Caco-2 (cell line): Measurements from ENCODE around the gene BCAN. TPM values are rescaled to one million over a fixed set of nuclear protein-coding genes. Genes with fewer than 3 reads are reported as not detected.

Source experiments
- BruUV-seq: library from RNA; stranded (reverse); fragments of 400-500 nt; replicated peaks from 2 replicates; lab custom pipeline; 2021; lab: Mats Ljungman, UMichigan
- CTCF ChIA-PET: fragments of 300-600 bp; sonication (Branson Sonifier 250); formaldehyde crosslinking; loops from one replicate; lab custom pipeline; 2022; ENCODE audit warnings: antibody characterized with exemption; lab: Charles Lee
- POLR2A ChIA-PET: fragments of 300-600 bp; sonication (Branson Sonifier 250); formaldehyde crosslinking; loops from one replicate; lab custom pipeline; 2022; ENCODE audit warnings: antibody characterized with exemption; lab: Charles Lee
- DNase-seq, 2 experiments: peaks; one replicate each; pipeline versions ENCODE4 v3.0.0 to v3.0.0-alpha.2; 2020 to 2022
- H3K27me3 ChIP-seq: replicated peaks from 2 replicates; pipeline ENCODE4 v1.6.0; 2011; ENCODE audit warnings: low read length; ENCODE audit not compliant: control insufficient read depth, insufficient read depth
- H3K36me3 ChIP-seq: 2 replicates; pipeline ENCODE4 v1.5.1; 2011; ENCODE audit warnings: low read length; ENCODE audit not compliant: control insufficient read depth, insufficient read depth
- H3K4me1 ChIP-seq: fragments of 250-450 bp; sonication (Bioruptor Pico); 2 replicates; pipeline ENCODE4 v1.5.1; 2020; ENCODE audit warnings: mild to moderate bottlenecking
- H3K4me3 ChIP-seq: 2 replicates; pipeline ENCODE4 v1.5.1; 2011; ENCODE audit warnings: low read depth, mild to moderate bottlenecking, control low read depth, low read length
- H3K9me3 ChIP-seq: fragments of 250-450 bp; sonication (Bioruptor Pico); 2 replicates; pipeline ENCODE4 v1.5.1; 2020; ENCODE audit warnings: mild to moderate bottlenecking, moderate library complexity
- H3K27ac Mint-ChIP-seq: one replicate; pipeline ENCODE4 v1.8.0; 2022; ENCODE audit warnings: mixed read lengths; ENCODE audit not compliant: unreplicated experiment
- H3K27me3 Mint-ChIP-seq: one replicate; pipeline ENCODE4 v1.8.0; 2022; ENCODE audit warnings: mixed read lengths; ENCODE audit not compliant: insufficient read depth, unreplicated experiment
- H3K36me3 Mint-ChIP-seq: one replicate; pipeline ENCODE4 v1.8.0; 2022; ENCODE audit warnings: mild to moderate bottlenecking, mixed read lengths; ENCODE audit not compliant: insufficient read depth, unreplicated experiment
- H3K4me1 Mint-ChIP-seq: one replicate; pipeline ENCODE4 v1.8.0; 2022; ENCODE audit warnings: low read depth, mixed read lengths; ENCODE audit not compliant: unreplicated experiment
- H3K4me3 Mint-ChIP-seq: one replicate; pipeline ENCODE4 v1.8.0; 2022; ENCODE audit warnings: mild to moderate bottlenecking, moderate library complexity, mixed read lengths; ENCODE audit not compliant: unreplicated experiment
- H3K9me3 Mint-ChIP-seq: one replicate; pipeline ENCODE4 v1.8.0; 2022; ENCODE audit warnings: mixed read lengths; ENCODE audit not compliant: unreplicated experiment
- intact Hi-C: fragments of 100-400 bp; cut with micrococcal nuclease; formaldehyde crosslinking; loops from one replicate; pipeline ENCODE4 v1.10.0; 2022; ENCODE audit not compliant: unreplicated experiment
- total RNA-seq: library from RNA; stranded (reverse); gene quantifications from 2 replicates; pipeline ENCODE4 v1.2.3, GENCODE V29; 2022
- TF ChIP-seq, protein P1 (sequence below), 2 experiments: fragments of 200-600 bp in 1 of 2; IDR thresholded peaks; 1 replicate in 1 of 2; 2 replicates in 1 of 2; pipeline versions ENCODE4 v1.5.1 to v1.8.0; 2011 to 2022; ENCODE audit warnings: antibody characterized with exemption in 1 of 2, control low read depth in 1 of 2, inconsistent platforms in 1 of 2, low read depth in 1 of 2, low read length in 1 of 2, mild to moderate bottlenecking in 1 of 2, moderate library complexity in 1 of 2; ENCODE audit not compliant: insufficient read depth in 1 of 2, severe bottlenecking in 1 of 2, unreplicated experiment in 1 of 2

Gene BCAN
- total RNA-seq, 1 experiment from 2014 or later, result not detected

DNA sequence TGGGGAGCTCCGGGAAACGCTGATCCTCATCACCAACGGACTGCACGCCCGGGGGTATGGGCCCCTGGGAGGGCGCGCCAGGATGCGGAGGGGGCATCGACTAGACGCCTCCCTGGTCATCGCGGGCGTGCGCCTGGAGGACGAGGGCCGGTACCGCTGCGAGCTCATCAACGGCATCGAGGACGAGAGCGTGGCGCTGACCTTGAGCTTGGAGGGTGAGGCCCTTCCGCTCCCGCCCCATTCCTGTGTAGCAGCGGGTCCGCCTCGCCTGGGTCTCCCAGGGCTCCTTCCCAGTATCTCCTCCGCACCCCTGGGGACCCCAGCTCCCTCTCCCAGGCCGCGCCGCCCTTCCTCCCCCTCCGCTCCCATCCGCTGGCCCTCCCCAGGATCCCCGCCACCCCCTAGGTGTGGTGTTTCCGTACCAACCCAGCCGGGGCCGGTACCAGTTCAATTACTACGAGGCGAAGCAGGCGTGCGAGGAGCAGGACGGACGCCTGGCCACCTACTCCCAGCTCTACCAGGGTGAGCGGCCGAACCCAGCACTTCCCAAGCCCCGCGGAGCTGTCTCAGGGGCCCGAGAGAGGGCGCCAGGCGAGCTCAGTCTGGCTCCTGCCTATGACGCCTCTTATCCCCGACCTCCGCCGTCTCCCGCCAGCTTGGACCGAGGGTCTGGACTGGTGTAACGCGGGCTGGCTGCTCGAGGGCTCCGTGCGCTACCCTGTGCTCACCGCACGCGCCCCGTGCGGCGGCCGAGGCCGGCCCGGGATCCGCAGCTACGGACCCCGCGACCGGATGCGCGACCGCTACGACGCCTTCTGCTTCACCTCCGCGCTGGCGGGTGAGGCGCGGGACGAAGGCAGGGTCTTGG, 17.7 kb upstream of the BCAN start:
- Mint-ChIP-seq H3K27me3 (peaks cover 28% of the 10 kb centered on the region), H3K4me3 (peak overlapping the region; percentile 64), H3K27ac (no peak overlapping the region), H3K36me3 (no peaks in the 10 kb centered on the region), H3K4me1 (peaks cover 17% of the 10 kb centered on the region), H3K9me3 (no peaks in the 10 kb centered on the region)
- intact Hi-C loops, result no loop called here
- Histone ChIP-seq H3K9me3 (no peaks in the 10 kb centered on the region), H3K36me3 (no peaks in the 10 kb centered on the region), H3K4me3 (peak overlapping the region; percentile 28), H3K4me1 (peaks cover 13% of the 10 kb centered on the region), H3K27me3 (peaks cover 1% of the 10 kb centered on the region; the same call in 1 of the 2 replicates)
- no TSS peak for BruUV-seq
- DNase-seq, result peak; percentile 69 to 70
- TF ChIP-seq, protein P1, sequence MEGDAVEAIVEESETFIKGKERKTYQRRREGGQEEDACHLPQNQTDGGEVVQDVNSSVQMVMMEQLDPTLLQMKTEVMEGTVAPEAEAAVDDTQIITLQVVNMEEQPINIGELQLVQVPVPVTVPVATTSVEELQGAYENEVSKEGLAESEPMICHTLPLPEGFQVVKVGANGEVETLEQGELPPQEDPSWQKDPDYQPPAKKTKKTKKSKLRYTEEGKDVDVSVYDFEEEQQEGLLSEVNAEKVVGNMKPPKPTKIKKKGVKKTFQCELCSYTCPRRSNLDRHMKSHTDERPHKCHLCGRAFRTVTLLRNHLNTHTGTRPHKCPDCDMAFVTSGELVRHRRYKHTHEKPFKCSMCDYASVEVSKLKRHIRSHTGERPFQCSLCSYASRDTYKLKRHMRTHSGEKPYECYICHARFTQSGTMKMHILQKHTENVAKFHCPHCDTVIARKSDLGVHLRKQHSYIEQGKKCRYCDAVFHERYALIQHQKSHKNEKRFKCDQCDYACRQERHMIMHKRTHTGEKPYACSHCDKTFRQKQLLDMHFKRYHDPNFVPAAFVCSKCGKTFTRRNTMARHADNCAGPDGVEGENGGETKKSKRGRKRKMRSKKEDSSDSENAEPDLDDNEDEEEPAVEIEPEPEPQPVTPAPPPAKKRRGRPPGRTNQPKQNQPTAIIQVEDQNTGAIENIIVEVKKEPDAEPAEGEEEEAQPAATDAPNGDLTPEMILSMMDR (IDR thresholded peaks at IDR 0.05; ENCODE audit: insufficient read depth in 1 of 2, low read depth in 1 of 2, low read length in 1 of 2, severe bottlenecking in 1 of 2, unreplicated experiment in 1 of 2), result peak; percentile 12 to 49
- CTCF ChIA-PET, result interaction anchor here (0.5 to 2.5 kb wide), 23 partner anchors 10 to 214 kb away, joined by 3 to 19 read pairs (median 5); partner anchors contain the start of gene NES
- POLR2A ChIA-PET, result interaction anchor here (0.6 to 1.0 kb wide), 3 partner anchors 53 to 117 kb away, joined by 3 to 4 read pairs (median 3); partner anchors contain the start of genes ISG20L2, METTL25B, MRPL24 and NES

DNA sequence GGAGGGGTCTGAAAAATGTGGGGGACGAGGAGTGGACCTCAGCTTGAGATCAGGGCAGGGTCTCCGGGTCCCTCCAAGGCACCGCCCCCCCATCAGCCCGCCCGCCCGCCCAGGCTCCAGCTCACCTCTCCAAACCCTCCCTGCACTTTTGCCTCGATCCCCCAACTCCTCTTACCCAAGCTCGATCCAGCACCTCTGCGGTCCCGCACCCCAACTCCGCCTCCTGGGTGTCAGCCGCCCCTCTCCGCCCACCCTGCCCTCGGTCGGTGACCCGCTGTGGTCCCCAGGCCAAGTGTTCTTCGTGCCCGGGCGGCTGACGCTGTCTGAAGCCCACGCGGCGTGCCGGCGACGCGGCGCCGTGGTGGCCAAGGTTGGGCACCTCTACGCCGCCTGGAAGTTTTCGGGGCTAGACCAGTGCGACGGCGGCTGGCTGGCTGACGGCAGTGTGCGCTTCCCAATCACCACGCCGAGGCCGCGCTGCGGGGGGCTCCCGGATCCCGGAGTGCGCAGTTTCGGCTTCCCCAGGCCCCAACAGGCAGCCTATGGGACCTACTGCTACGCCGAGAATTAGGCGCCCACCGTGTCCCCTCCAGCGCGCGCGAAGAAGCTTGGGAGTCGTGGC, 17.0 kb upstream of the BCAN start:
- BruUV-seq, result no TSS peak
- Histone ChIP-seq H3K36me3 (no peaks in the 10 kb centered on the region), H3K4me1 (peaks cover 13% of the 10 kb centered on the region), H3K27me3 (peaks cover 1% of the 10 kb centered on the region; the same call in 1 of the 2 replicates), H3K4me3 (peak overlapping the region; percentile 28), H3K9me3 (no peaks in the 10 kb centered on the region)
- no peak overlapping the region for H3K27ac Mint-ChIP-seq
- peaks cover 17% of the 10 kb centered on the region for H3K4me1 Mint-ChIP-seq
- ChIA-PET CTCF (interaction anchor here (0.5 to 2.5 kb wide), 18 partner anchors 10 to 205 kb away, joined by 3 to 19 read pairs (median 5); partner anchors contain the start of gene NES), POLR2A (interaction anchor here (0.6 to 0.9 kb wide), 2 partner anchors 40 to 52 kb away, joined by 3 to 4 read pairs; partner anchors contain the start of gene NES)
- intact Hi-C loops, result no loop called here
- peak in 1 of 2 experiments; percentile 18 for DNase-seq
- peaks cover 25% of the 10 kb centered on the region for H3K27me3 Mint-ChIP-seq
- no peaks in the 10 kb centered on the region for H3K36me3 Mint-ChIP-seq
- TF ChIP-seq, protein P1 (IDR thresholded peaks at IDR 0.05; ENCODE audit: insufficient read depth in 1 of 2, low read depth in 1 of 2, low read length in 1 of 2, severe bottlenecking in 1 of 2, unreplicated experiment in 1 of 2), result no peak
- no peaks in the 10 kb centered on the region for H3K9me3 Mint-ChIP-seq
- H3K4me3 Mint-ChIP-seq, result peak overlapping the region; percentile 64
